NCI-H226 (cell line): ENCODE measurements around the gene PAEP.

Experiments used
- DNase-seq: peaks from one replicate; pipeline ENCODE4 v3.0.0-alpha.2; 2015

Gene PAEP

GRCh38 chr9:135604437-135605237 lies 43.1 kb downstream of the PAEP start:
- DNase-seq = no peak

GRCh38 chr9:135605238-135605781 lies 43.8 kb downstream of the PAEP start:
- no peak for DNase-seq

- no peak for DNase-seq
Observed at GRCh38 chr9:135606885-135607259, 45.3 kb downstream of the PAEP start.

DNA sequence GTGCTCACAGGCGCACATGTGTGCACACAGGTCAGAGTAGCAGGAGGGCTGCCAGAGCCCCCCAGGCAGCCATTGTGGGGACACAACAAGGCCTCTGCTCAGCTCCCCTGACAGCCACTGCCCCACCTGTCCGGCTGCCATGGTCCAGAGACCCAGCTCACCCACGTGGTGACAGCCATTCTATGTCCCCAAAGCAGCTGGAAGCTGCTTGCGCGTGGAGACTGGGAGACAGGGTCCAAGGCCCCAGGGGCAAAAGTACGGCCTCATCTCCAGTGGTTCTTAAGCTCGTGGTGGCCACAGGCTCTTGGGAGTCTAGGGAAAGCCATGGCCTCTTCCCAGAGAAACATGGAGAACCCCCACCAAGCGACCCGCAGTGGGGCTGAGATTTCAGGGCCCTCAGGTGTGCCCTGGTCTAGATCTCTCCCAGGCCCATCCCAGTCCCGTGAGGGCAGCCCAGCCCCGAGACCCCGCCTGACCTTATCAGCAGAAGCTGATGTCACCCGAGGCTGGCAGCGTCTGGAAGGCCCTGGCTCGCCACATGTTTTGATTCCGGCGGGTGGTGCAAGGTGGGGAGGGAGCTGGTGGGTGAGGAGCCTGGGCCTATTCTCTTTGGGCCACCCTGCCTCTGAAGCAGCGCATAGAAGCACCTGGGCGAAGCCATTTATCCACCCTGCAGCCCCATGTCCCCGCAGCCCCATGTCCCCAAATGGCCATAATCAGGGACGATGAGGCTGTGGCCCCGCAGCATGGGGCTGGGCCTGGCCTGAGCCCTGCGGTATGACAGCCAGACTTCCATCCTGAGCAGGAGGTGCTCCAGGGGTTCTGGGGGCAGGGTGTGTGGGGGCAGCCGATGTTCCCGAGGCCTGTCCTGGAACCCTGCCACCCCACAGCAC lies 46.1 kb downstream of the PAEP start:
- no peak for DNase-seq

DNA sequence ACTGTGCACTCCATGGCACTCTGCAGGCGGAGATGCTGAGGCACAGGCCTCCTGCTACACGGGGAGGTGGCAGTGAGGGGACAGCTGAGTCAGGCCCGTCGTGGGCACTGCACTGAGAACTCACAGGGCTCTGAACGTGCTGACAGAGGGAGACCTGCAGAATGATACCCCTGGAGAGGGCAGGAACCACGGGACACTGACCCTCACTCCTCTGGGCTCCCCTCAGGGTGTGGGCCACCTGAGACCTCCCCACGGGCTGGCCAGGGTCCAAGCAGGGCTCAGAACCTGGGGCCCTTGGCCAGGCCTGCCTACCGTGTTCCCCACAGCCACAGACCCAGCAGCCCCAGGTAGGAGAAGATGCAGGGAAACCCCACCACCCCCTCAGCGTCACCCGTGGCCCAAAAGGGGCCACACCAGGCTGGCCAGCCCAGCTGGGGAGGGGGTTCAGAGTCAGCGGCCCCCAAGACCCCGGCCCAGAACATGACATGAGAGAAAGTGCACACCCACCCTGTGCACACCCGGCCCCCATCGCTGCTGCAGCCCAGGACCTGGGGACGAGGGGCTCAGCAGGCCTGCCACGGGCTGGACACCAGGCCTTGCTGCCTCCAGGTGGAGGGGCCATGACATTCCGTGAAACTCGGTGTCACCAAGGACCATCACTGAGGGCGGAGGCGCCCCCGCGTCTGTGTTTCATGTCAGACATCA lies 46.9 kb downstream of the PAEP start:
- no peak for DNase-seq

DNA sequence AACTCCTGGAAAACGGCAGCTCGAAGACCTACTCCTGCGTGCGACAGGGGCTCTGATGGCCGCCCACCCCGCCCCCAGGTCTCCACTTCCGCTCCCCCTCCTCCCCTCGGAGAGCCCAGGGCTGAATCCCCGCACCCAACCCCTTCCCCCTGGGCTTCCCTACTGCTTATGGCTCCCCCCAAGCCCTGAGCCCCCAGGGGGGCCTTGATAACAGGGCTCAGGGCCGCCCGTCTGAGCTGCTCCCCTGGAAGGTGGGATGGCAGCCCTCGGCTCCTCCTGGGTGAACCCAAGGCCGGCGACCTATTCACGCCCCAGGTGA lies 47.4 kb downstream of the PAEP start:
- no peak for DNase-seq

- no peak for DNase-seq
Observed at GRCh38 chr9:135609366-135609955, 47.9 kb downstream of the PAEP start.

- DNase-seq = no peak
Observed at GRCh38 chr9:135610290-135611141, 49.0 kb downstream of the PAEP start.

- DNase-seq = no peak
Observed at GRCh38 chr9:135611142-135611874, 49.8 kb downstream of the PAEP start.

- no peak for DNase-seq
Observed at GRCh38 chr9:135611875-135612209, 50.3 kb downstream of the PAEP start.

GRCh38 chr9:135612437-135612836 lies 50.9 kb downstream of the PAEP start:
- DNase-seq = no peak

DNA sequence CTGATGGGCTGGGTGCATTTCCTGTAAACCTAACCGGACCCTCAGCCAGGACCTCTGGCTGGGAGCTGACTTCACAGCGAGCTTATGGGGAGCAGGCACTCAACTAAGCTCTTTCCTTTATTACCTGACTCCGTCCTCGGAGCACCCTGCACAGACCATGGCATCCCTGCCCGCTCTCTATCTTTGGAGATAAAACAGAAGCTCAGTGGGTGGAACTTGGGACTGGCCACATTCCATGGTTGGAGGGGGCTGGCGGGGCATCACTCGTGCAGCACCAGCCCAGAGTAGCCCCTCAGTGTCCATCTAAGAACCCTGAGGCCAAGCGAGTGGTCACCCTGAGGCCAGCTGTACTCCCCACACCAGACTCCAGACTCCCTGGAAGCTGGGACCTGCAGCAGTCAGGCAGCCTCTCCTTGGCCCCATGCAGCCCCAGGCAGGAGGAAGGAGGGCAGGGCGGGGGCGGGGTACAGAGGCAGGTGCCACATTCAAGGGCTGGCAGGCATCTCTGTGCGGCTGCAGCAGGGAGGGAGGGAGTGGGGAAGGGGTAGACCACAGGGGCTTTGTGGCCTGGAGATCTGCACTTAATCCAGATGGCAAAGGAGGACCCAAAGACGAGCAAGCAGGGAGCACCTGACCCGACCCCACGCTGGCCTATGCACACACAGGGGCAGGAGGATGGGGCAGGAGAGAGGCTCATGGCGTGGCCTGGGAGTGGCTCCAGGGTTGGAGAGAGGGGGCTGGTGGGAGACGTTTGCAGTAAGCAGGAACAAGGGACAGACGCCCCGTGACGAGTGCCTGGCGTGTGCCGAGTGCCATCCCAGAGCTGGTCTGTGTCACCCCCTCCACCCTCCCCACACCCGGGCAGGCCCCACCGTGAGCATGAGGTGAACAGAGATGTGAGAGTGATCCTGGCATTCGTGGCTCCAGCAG lies 51.7 kb downstream of the PAEP start:
- no peak for DNase-seq

DNA sequence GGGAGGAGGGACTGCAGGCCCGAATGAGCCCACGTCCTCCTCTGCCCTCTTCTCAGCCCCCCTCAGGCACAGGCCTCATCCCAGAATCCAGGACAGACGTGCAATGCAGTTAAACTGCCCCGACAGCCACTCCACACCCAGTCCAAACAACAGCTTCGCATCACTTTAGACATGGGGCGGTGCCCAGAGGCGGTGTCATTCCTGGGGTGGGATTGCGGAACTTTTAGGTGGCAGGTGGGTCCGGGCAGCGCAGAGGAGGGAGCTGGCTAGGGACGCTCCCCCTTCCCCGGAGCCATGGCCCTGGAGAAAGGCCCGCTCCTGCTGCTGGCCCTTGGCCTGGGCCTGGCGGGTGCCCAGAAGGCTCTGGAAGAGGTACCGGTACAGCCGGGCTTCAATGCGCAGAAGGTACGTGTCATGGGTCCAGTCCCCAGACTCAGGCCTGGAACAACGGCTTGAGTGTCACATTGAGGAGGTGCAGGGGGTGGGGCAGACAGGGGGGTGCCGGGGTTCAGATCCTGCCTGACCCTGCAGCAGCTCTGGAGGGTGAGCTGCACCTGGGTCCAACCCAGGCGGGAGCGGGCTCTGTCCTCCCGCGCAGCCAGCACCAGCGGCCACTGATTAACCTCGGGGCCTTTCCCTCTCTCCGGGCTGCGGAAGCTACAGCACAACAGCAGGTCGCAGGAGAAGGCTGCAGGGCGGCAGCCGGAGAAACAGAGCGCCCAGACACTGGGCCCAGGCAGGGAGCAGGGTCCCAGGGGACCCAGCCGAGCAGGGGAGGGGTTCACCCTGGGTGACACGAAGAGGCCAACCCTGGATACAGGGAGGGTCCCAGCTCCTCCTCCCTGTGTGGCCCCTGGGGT lies 52.6 kb downstream of the PAEP start:
- DNase-seq = no peak

- no peak for DNase-seq
Observed at GRCh38 chr9:135614821-135615665, 53.5 kb downstream of the PAEP start.

GRCh38 chr9:135615666-135616618 lies 54.4 kb downstream of the PAEP start:
- no peak for DNase-seq
